BLaER1 (cell line): ENCODE measurements around the gene WDR45B.

ENCODE experiments used
- H3K27ac ChIP-seq: shearing (Covaris generic); formaldehyde crosslinking; 2 replicates; pipeline ENCODE4 v1.8.1; 2022
- H3K27me3 ChIP-seq: shearing (Covaris generic); formaldehyde crosslinking; 2 replicates; pipeline ENCODE4 v1.8.1; 2022
- H3K36me3 ChIP-seq: shearing (Covaris generic); formaldehyde crosslinking; 2 replicates; pipeline ENCODE4 v1.8.1; 2022
- H3K4me1 ChIP-seq: shearing (Covaris generic); formaldehyde crosslinking; 2 replicates; pipeline ENCODE4 v1.8.1; 2022
- H3K4me2 ChIP-seq: shearing (Covaris generic); formaldehyde crosslinking; 2 replicates; pipeline ENCODE4 v1.8.1; 2022
- H3K4me3 ChIP-seq: shearing (Covaris generic); formaldehyde crosslinking; 2 replicates; pipeline ENCODE4 v1.8.1; 2022
- H3K9ac ChIP-seq: shearing (Covaris generic); formaldehyde crosslinking; 2 replicates; pipeline ENCODE4 v1.8.1; 2022
- H3K9me3 ChIP-seq: shearing (Covaris generic); formaldehyde crosslinking; 2 replicates; pipeline ENCODE4 v1.8.1; 2022
- H4K20me1 ChIP-seq: shearing (Covaris generic); formaldehyde crosslinking; 2 replicates; pipeline ENCODE4 v1.8.1; 2022
- Cebpa-rat ChIP-seq: shearing (Covaris generic); IDR thresholded peaks from 2 replicates; pipeline ENCODE4 v1.8.1; 2022

Gene WDR45B

GRCh38 chr17:82666931-82667667, 18.9 kb upstream of the WDR45B start:
- peak overlapping the region; percentile 61; the same call in 1 of the 2 replicates for H3K9ac ChIP-seq
- no peak overlapping the region for H3K4me3 ChIP-seq
- H4K20me1 ChIP-seq = no peaks in the 10 kb centered on the region
- no peaks in the 10 kb centered on the region for H3K36me3 ChIP-seq
- H3K27me3 ChIP-seq = peaks cover 2% of the 10 kb centered on the region; the same call in 1 of the 2 replicates
- no peaks in the 10 kb centered on the region for H3K9me3 ChIP-seq
- H3K27ac ChIP-seq = no peak overlapping the region
- H3K4me2 ChIP-seq = peak overlapping the region; percentile 91
- no peak for TF ChIP-seq Cebpa-rat
- H3K4me1 ChIP-seq = peaks cover 65% of the 10 kb centered on the region

- no peak overlapping the region for H3K4me2 ChIP-seq
These were observed 17.6 kb upstream of the WDR45B start for GRCh38 chr17:82665891-82666290.

GRCh38 chr17:82665217-82665616, 17.0 kb upstream of the WDR45B start:
- Histone ChIP-seq H3K4me2 (no peak overlapping the region; the same call in 1 of the 2 replicates), H3K27ac (no peak overlapping the region), H3K27me3 (peaks cover 6% of the 10 kb centered on the region; the same call in 1 of the 2 replicates), H3K9me3 (no peaks in the 10 kb centered on the region), H4K20me1 (no peaks in the 10 kb centered on the region), H3K4me1 (peaks cover 75% of the 10 kb centered on the region), H3K4me3 (no peak overlapping the region), H3K36me3 (no peaks in the 10 kb centered on the region), H3K9ac (no peak overlapping the region)
- TF ChIP-seq Cebpa-rat = no peak

More at GRCh38 chr17:82665891-82666290, 17.6 kb upstream of the WDR45B start:
- Histone ChIP-seq H3K9me3 (no peaks in the 10 kb centered on the region), H3K4me3 (no peak overlapping the region), H3K9ac (no peak overlapping the region), H3K27ac (no peak overlapping the region), H3K27me3 (peaks cover 6% of the 10 kb centered on the region; the same call in 1 of the 2 replicates), H3K36me3 (no peaks in the 10 kb centered on the region), H3K4me1 (peaks cover 75% of the 10 kb centered on the region), H4K20me1 (no peaks in the 10 kb centered on the region)
- TF ChIP-seq Cebpa-rat = no peak

GRCh38 chr17:82664701-82665182, 16.5 kb upstream of the WDR45B start:
- H3K36me3 ChIP-seq = 0 out of 2 replicates have a peak, but pooled peaks cover under 1% of the 10 kb centered on the region
- no peak for TF ChIP-seq Cebpa-rat
- peaks cover 73% of the 10 kb centered on the region for H3K4me1 ChIP-seq
- no peaks in the 10 kb centered on the region for H3K9me3 ChIP-seq
- H3K9ac ChIP-seq = no peak overlapping the region
- peaks cover 6% of the 10 kb centered on the region; the same call in 1 of the 2 replicates for H3K27me3 ChIP-seq
- no peak overlapping the region for H3K4me3 ChIP-seq
- H4K20me1 ChIP-seq = no peaks in the 10 kb centered on the region
- H3K4me2 ChIP-seq = peak overlapping the region; percentile 50
- H3K27ac ChIP-seq = no peak overlapping the region

GRCh38 chr17:82664276-82664575, 16.0 kb upstream of the WDR45B start:
- H3K4me1 ChIP-seq = peaks cover 68% of the 10 kb centered on the region
- H3K27ac ChIP-seq = no peak overlapping the region
- no peaks in the 10 kb centered on the region for H3K9me3 ChIP-seq
- peak overlapping the region; percentile 50 for H3K4me2 ChIP-seq
- no peak for TF ChIP-seq Cebpa-rat
- no peak overlapping the region for H3K4me3 ChIP-seq
- no peak overlapping the region for H3K9ac ChIP-seq
- peaks cover 6% of the 10 kb centered on the region; the same call in 1 of the 2 replicates for H3K36me3 ChIP-seq
- H3K27me3 ChIP-seq = peaks cover 6% of the 10 kb centered on the region; the same call in 1 of the 2 replicates
- no peaks in the 10 kb centered on the region for H4K20me1 ChIP-seq

GRCh38 chr17:82663381-82664275, 15.4 kb upstream of the WDR45B start:
- no peak overlapping the region for H3K9ac ChIP-seq
- no peaks in the 10 kb centered on the region for H3K9me3 ChIP-seq
- H4K20me1 ChIP-seq = no peaks in the 10 kb centered on the region
- H3K27ac ChIP-seq = no peak overlapping the region
- H3K4me2 ChIP-seq = peak overlapping the region; percentile 50
- H3K4me3 ChIP-seq = no peak overlapping the region
- peaks cover 6% of the 10 kb centered on the region; the same call in 1 of the 2 replicates for H3K27me3 ChIP-seq
- TF ChIP-seq Cebpa-rat = no peak
- H3K36me3 ChIP-seq = peaks cover 11% of the 10 kb centered on the region; the same call in 1 of the 2 replicates
- H3K4me1 ChIP-seq = peaks cover 62% of the 10 kb centered on the region

- Histone ChIP-seq H3K4me3 (no peak overlapping the region), H3K9ac (no peak overlapping the region), H3K4me1 (peaks cover 54% of the 10 kb centered on the region), H3K27ac (no peak overlapping the region), H3K4me2 (peak overlapping the region; percentile 50), H3K36me3 (peaks cover 11% of the 10 kb centered on the region; the same call in 1 of the 2 replicates), H4K20me1 (no peaks in the 10 kb centered on the region), H3K27me3 (peaks cover 6% of the 10 kb centered on the region; the same call in 1 of the 2 replicates), H3K9me3 (no peaks in the 10 kb centered on the region)
- TF ChIP-seq Cebpa-rat = no peak
These were observed 14.5 kb upstream of the WDR45B start for GRCh38 chr17:82662711-82663261.

GRCh38 chr17:82661717-82662683, 13.8 kb upstream of the WDR45B start:
- Histone ChIP-seq H3K9me3 (no peaks in the 10 kb centered on the region), H4K20me1 (no peaks in the 10 kb centered on the region), H3K27ac (no peak overlapping the region), H3K4me3 (no peak overlapping the region), H3K4me1 (peaks cover 46% of the 10 kb centered on the region), H3K36me3 (peaks cover 11% of the 10 kb centered on the region; the same call in 1 of the 2 replicates), H3K27me3 (peaks cover 6% of the 10 kb centered on the region; the same call in 1 of the 2 replicates), H3K9ac (no peak overlapping the region), H3K4me2 (peak overlapping the region; percentile 50)
- no peak for TF ChIP-seq Cebpa-rat
